ENCODE measurements around the gene GJC1.

DNA sequence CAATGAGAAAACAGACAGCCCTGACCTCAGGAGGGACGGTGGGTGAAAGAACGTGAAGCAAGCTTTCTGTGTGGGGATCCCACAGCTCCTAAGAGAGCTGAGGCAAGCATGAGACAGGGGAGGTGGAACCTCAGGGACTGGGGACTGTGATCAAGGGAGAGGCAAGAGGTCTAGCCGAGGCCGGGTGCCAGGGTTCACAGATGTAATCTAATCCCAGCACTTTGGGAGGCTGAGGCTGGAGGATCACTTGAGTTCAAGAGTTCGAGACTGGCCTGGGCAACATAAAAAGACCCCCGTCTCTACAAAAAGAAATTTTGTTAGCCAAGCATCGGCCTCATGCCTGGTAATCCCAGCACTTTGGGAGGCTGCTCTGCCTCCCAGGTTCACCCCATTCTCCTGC is 75.8 kb downstream of the GJC1 start:
- TF ChIP-seq POLR2A (IDR thresholded peaks at IDR 0.05): no peak
- TF ChIP-seq, protein P1, sequence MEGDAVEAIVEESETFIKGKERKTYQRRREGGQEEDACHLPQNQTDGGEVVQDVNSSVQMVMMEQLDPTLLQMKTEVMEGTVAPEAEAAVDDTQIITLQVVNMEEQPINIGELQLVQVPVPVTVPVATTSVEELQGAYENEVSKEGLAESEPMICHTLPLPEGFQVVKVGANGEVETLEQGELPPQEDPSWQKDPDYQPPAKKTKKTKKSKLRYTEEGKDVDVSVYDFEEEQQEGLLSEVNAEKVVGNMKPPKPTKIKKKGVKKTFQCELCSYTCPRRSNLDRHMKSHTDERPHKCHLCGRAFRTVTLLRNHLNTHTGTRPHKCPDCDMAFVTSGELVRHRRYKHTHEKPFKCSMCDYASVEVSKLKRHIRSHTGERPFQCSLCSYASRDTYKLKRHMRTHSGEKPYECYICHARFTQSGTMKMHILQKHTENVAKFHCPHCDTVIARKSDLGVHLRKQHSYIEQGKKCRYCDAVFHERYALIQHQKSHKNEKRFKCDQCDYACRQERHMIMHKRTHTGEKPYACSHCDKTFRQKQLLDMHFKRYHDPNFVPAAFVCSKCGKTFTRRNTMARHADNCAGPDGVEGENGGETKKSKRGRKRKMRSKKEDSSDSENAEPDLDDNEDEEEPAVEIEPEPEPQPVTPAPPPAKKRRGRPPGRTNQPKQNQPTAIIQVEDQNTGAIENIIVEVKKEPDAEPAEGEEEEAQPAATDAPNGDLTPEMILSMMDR (IDR thresholded peaks at IDR 0.05): no peak
